GM12878 (cell line): Measurements from ENCODE around the gene KIAA1328. TPM values are rescaled to one million over a fixed set of nuclear protein-coding genes. Genes with fewer than 3 reads are reported as not detected.

Source experiments
- BCL11A ChIP-seq: IDR thresholded peaks from 2 replicates; pipeline ENCODE4 v1.6.1; 2011; ENCODE audit warnings: low read depth, low read length
- BCLAF1 ChIP-seq: fragments of 450-650 bp; IDR thresholded peaks from 2 replicates; pipeline ENCODE4 v1.6.1; 2017; ENCODE audit warnings: antibody characterized with exemption, mild to moderate bottlenecking, moderate library complexity
- CBFB ChIP-seq: IDR thresholded peaks from 2 replicates; pipeline ENCODE4 v1.6.1; 2016; ENCODE audit warnings: antibody characterized with exemption, low read depth
- CHD2 ChIP-seq: IDR thresholded peaks from 2 replicates; pipeline ENCODE4 v1.6.1; 2011; ENCODE audit warnings: low read depth, low read length, improper control_type of control experiment, borderline replicate concordance
- ESRRA ChIP-seq: IDR thresholded peaks from 2 replicates; pipeline ENCODE4 v1.6.1; 2012; ENCODE audit warnings: mild to moderate bottlenecking, low read length, improper control_type of control experiment
- EZH2 ChIP-seq: IDR thresholded peaks from 2 replicates; pipeline ENCODE4 v1.6.1; 2012; ENCODE audit warnings: low read depth, mild to moderate bottlenecking, control low read depth, inconsistent platforms, low read length, borderline replicate concordance; ENCODE audit not compliant: control insufficient read depth
- IKZF2 ChIP-seq, 2 experiments: fragments of 450-650 bp; IDR thresholded peaks; 2 replicates each; pipeline ENCODE4 v1.6.1; 2017; ENCODE audit warnings: mild to moderate bottlenecking in 2 of 2, moderate library complexity in 2 of 2
- KLF5 ChIP-seq: fragments of 450-650 bp; IDR thresholded peaks from 2 replicates; pipeline ENCODE4 v1.6.1; 2014; ENCODE audit warnings: mild to moderate bottlenecking; ENCODE audit not compliant: partially characterized antibody
- MEF2A ChIP-seq: IDR thresholded peaks from 2 replicates; pipeline ENCODE4 v1.6.1; 2011; ENCODE audit warnings: low read depth, mild to moderate bottlenecking, low read length, moderate library complexity; ENCODE audit not compliant: insufficient read depth
- MXI1 ChIP-seq: fragments of 150-350 bp; IDR thresholded peaks from 2 replicates; pipeline ENCODE4 v1.6.1; 2011; ENCODE audit warnings: low read depth, mild to moderate bottlenecking, inconsistent platforms, low read length, improper control_type of control experiment
- MYB ChIP-seq: fragments of 150-350 bp; IDR thresholded peaks from 2 replicates; pipeline ENCODE4 v1.6.1; 2014; ENCODE audit warnings: mild to moderate bottlenecking, low read depth, low read length, borderline replicate concordance
- NFYB ChIP-seq: IDR thresholded peaks from 2 replicates; pipeline ENCODE4 v1.6.1; 2011; ENCODE audit warnings: low read depth, mild to moderate bottlenecking, low read length, improper control_type of control experiment, moderate library complexity; ENCODE audit not compliant: insufficient read depth
- NRF1 ChIP-seq: conservative IDR thresholded peaks from 2 replicates; pipeline ENCODE4 v1.6.1; 2011; ENCODE audit warnings: mild to moderate bottlenecking, low read depth, low read length, improper control_type of control experiment
- RAD51 ChIP-seq: fragments of 450-650 bp; IDR thresholded peaks from 2 replicates; pipeline ENCODE4 v1.6.1; 2016; ENCODE audit warnings: moderate library complexity, mild to moderate bottlenecking, inconsistent platforms
- RUNX3 ChIP-seq: IDR thresholded peaks from 2 replicates; pipeline ENCODE4 v1.6.1; 2012; ENCODE audit warnings: low read length, inconsistent platforms
- SPI1 ChIP-seq: IDR thresholded peaks from 2 replicates; pipeline ENCODE4 v1.6.1; 2011; ENCODE audit warnings: low read depth, mild to moderate bottlenecking, low read length, moderate library complexity, borderline replicate concordance; ENCODE audit not compliant: insufficient read depth
- SRF ChIP-seq, 2 experiments: IDR thresholded peaks; 2 replicates each; pipeline ENCODE4 v1.6.1; 2011; ENCODE audit warnings: low read depth in 2 of 2, low read length in 2 of 2, mild to moderate bottlenecking in 1 of 2, moderate library complexity in 1 of 2
- USF2 ChIP-seq: IDR thresholded peaks from 2 replicates; pipeline ENCODE4 v1.6.1; 2011; ENCODE audit warnings: low read depth, low read length, improper control_type of control experiment, borderline replicate concordance
- WRNIP1 ChIP-seq: IDR thresholded peaks from 2 replicates; pipeline ENCODE4 v1.6.1; 2011; ENCODE audit warnings: low read depth, low read length, improper control_type of control experiment, borderline replicate concordance
- ZBTB33 ChIP-seq: fragments of 450-650 bp; IDR thresholded peaks from 2 replicates; pipeline ENCODE4 v1.6.1; 2017; ENCODE audit warnings: mild to moderate bottlenecking
- ZBTB4 ChIP-seq: fragments of 450-650 bp; formaldehyde crosslinking; IDR thresholded peaks from 2 replicates; pipeline ENCODE4 v1.4.0; 2022; ENCODE audit warnings: mild to moderate bottlenecking, moderate library complexity
- ZNF207 ChIP-seq: fragments of 450-650 bp; IDR thresholded peaks from 2 replicates; pipeline ENCODE4 v1.6.1; 2014; ENCODE audit warnings: antibody characterized with exemption, mild to moderate bottlenecking, borderline replicate concordance
- ZZZ3 ChIP-seq: IDR thresholded peaks from 2 replicates; pipeline ENCODE4 v1.6.1; 2011; ENCODE audit warnings: low read depth; ENCODE audit not compliant: control insufficient read depth, insufficient read length
- polyA plus RNA-seq, 11 experiments: library from polyadenylated mRNA; depleted of rRNA in 4 of 11; unstranded in 6 of 11; stranded (reverse) in 5 of 11; fragments of >200 nt; fragmentation: Nextera tagmentation in 4 of 11; fragmentation: Illumina TruSeq in 1 of 11; extraction: Ambion mirVana in 4 of 11; extraction: Trizol in 1 of 11; gene quantifications; 1 replicate in 1 of 11; 2 replicates in 10 of 11; pipeline versions ENCODE4 v1.2.1 to v1.2.3, GENCODE V29; 2011 to 2016; ENCODE audit warnings: inconsistent platforms in 2 of 11, missing spikeins in 2 of 11, low read depth in 1 of 11
- total RNA-seq, 4 experiments: library from RNA; depleted of rRNA in 3 of 4; stranded (reverse); fragments of >200 nt in 3 of 4; fragmentation: Illumina TruSeq in 1 of 4; extraction: Trizol in 1 of 4; gene quantifications; 2 replicates each; pipeline versions ENCODE4 v1.2.1 to v1.2.3, GENCODE V29; 2013 to 2021

The KIAA1328 gene
- total and polyA plus RNA-seq, 10 of the 15 experiments (the other 5 are each of a cell fraction or from before 2014, with no cell fraction given): 3.1 to 7.1 (median 4.6) TPM

- TF ChIP-seq USF2 (no peak), BCL11A (peak; percentile 43; the same call in 1 of the 2 replicates), ZNF207 (no peak), MXI1 (no peak), ZZZ3 (no peak), CBFB (no peak), BCLAF1 (no peak), ZBTB33 (no peak), ESRRA (no peak), SPI1 (no peak), SRF (IDR thresholded peaks at IDR 0.05; ENCODE audit: low read depth in 2 of 2, low read length in 2 of 2) (no peak), WRNIP1 (no peak), CHD2 (no peak), IKZF2 (IDR thresholded peaks at IDR 0.05) (no peak), KLF5 (no peak), NFYB (no peak), NRF1 (no peak), EZH2 (no peak), RAD51 (no peak), ZBTB4 (no peak), MEF2A (no peak), RUNX3 (peak; percentile 35; the same call in 1 of the 2 replicates), MYB (no peak)
These were observed 177.8 kb downstream of the KIAA1328 start (continued) for GRCh38 chr18:37006742-37007141.
